WTC11 (cell line): ENCODE results near the gene TRIM47.

Experiments used
- CTCF ChIP-seq: fragments of 200-600 bp; IDR thresholded peaks from 2 replicates; pipeline ENCODE4 v1.8.0; 2022; ENCODE audit warnings: antibody characterized with exemption
- FOXP1 ChIP-seq: sonication (generic); formaldehyde crosslinking; IDR thresholded peaks from 2 replicates; pipeline ENCODE4 v1.8.0; 2022; ENCODE audit warnings: missing genetic modification reagents, mild to moderate bottlenecking, moderate library complexity, borderline replicate concordance

- TF ChIP-seq CTCF (no peak), FOXP1 (CRISPR knock-in tag) (no peak)
These were observed 32.3 kb downstream of the TRIM47 start for GRCh38 chr17:75845933-75846691.
